NCI-H69 (cell line): Measurements from ENCODE around the gene REG3G.
A peak's percentile ranks its signal among the peaks of the same experiment; 100 is the strongest.
"Not testable (repeated sequence)": the region's sequence is repeated elsewhere in the genome, so short reads cannot be mapped to it uniquely, and the experiment has no call there.

Experiments
- DNase-seq: peaks from one replicate; lab custom pipeline; 2025; lab: John Stamatoyannopoulos, UW

Gene REG3G

DNA sequence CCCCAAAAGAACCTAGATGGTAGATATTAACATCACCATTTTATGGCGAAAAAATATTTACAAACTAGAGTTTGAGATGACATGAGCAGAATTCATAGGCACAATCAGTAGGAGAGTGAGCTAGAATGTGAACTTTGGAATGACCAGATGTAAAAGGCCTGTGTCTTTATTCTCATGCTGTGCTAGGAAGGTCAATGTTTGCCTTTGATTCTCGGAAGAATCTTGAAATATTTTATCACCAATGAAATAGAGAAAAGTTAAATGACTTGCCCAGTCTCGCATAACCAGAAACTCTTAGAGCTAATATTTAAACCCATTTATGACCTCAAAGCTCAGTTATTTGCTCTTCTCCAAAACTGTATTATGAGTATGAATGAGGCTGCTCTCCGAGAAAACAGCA, 9.2 kb upstream of the REG3G start:
- no peak for DNase-seq

DNA sequence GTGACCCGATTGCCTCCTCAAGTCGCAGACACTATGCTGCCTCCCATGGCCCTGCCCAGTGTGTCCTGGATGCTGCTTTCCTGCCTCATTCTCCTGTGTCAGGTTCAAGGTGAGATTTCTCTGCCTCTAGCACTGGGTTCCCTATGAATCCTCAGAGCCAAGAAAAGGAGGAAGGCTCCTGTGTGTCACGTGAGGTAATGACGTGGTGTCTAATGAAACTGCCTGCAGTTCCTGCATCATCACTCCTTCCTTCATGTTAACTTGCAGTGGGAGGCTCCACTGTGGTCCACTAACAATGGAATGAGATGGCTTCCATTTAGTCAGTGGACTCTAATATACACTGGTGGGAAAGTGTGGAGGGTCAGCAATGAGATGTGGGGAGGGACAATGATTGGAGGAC, 559 bp downstream of the REG3G start:
- no peak for DNase-seq

DNA sequence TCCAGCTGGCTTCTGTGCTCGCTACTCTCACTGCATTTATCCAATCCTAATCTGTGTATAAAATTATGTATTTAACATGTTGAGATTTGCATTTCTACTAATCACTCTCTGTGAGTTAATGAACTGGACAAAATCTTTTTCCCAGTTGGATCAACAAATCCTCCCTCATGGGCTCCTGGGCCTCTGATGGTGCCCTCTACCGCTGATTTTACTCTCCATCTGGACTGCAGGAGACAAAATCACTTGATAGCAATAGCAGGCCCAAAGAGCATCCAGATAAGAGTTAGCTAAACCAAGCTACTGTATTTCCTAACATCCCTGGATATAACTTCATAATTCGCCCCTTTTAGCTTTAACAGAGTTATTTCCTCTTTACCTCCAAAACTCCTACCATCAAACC, 14.4 kb downstream of the REG3G start:
- no peak for DNase-seq

DNA sequence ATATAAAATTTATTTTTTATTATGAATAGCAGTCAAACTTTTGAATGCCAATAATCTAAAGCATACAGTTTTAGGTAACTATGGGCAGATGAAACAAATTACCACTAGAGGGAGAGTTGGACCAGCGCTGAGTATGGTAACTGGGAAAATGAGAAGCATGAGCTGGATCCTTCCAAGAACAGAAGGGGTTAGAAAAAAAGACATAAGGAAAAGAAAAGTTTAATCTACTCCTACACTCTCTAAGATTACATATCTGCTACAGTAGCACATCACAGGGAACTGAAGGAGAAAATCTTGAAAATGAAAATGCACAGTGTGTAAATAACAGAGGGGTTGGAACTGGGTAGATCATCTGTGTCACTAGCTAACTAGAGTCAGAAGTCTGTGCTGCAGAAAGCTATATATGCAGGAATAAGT, 15.5 kb downstream of the REG3G start:
- DNase-seq, result peak; percentile 29

DNA sequence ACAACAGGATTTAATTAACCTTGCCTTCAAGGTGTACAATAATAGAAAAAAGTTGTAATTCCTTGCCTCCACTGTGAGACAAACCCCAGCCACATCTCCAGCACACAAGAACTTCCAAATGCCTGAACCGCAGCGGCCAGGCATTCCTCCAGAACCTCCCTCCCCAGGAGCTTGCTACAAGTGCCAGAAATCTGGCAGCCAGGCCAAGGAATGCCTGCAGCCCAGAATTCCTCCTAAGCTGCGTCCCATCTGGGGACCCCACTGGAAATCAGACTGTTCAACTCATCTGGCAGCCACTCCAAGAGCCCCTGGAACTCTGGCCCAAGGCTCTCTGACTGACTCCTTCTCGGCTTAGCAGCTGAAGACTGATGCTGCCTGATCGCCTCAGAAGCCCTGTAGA, 28.0 kb downstream of the REG3G start:
- not testable (repeated sequence) for DNase-seq

DNA sequence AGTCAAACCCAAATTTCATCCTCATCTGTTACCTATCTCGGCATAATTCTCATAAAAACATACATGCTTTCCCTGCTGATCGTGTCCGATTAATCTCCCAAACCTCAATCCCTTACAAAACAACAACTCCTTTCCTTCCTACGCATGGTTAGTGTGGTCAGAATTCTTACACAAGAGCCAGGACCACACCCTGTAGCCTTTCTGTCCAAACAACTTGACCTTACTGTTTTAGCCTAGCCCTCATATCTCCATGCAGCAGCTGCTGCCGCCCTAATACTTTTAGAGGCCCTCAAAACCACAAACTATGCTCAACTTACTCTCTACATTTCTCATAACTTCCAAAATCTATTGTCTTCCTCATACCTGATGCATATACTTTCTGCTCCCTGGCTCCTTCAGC, 29.3 kb downstream of the REG3G start:
- DNase-seq, result not testable (repeated sequence)

DNA sequence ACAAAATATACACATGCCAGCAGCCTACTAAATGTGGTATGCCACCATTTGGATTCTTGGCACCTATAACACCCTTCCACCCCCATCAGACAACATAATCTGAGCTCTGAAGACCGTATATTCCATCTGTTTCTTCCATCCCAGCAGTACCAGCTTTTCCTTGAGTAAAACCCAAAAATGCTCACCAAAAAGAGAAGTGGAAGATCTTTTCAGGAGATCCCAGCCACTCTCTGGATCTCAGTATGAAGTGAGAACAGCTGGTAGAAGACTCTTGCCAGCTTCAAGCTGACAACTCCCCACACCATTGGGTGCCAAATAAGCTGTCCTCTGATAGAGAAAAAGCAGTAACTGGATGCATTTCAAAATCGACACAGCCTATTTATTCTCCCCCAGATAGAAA, 39.7 kb downstream of the REG3G start:
- no peak for DNase-seq

DNA sequence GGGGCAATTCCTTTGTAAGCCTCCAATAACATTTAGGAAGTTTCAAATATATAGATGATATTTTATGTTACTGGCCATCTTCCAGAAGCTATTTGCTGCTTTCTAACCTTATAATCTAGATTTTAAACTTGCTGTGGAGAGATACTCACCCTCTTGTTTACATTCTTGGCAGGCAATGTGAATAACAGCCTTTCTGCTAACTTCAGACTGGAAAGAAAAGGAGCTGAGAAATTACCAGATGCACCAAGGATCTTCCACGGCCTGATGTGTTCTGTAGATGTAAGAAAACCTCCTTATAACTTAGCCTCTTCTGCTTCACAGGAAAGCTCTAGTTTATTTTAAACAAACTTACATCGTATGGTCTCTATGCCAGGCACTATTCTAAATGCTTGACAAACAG, 45.6 kb downstream of the REG3G start:
- DNase-seq, result no peak
